Glomerular visceral epithelial cell (primary cell): Measurements from ENCODE around the gene KYNU.
"Not testable (repeated sequence)": the region's sequence is repeated elsewhere in the genome, so short reads cannot be mapped to it uniquely, and the experiment has no call there.

ENCODE experiments used
- DNase-seq: peaks from one replicate; pipeline ENCODE4 v3.0.0-alpha.2; 2016; ENCODE audit errors: extremely low spot score

Gene KYNU

GRCh38 chr2:142877216-142877838 is at the start of gene KYNU:
Gene KYNU, plus strand, starts transcription at chr2:142877664. Its CDS starts 7,704 bp downstream, at chr2:142885368.
- peak; percentile 25 for DNase-seq

- DNase-seq = peak; percentile 50
Measured at GRCh38 chr2:142834021-142834420, 43.4 kb upstream of the KYNU start.

- no peak for DNase-seq
Measured at GRCh38 chr2:142840436-142840835, 37.0 kb upstream of the KYNU start.

GRCh38 chr2:142841788-142842187 is 35.7 kb upstream of the KYNU start:
- DNase-seq = no peak

- DNase-seq = no peak
Measured at GRCh38 chr2:142842369-142842768, 35.1 kb upstream of the KYNU start.

GRCh38 chr2:142843731-142844130 is 33.7 kb upstream of the KYNU start:
- no peak for DNase-seq

GRCh38 chr2:142848023-142848606 is 29.3 kb upstream of the KYNU start:
- no peak for DNase-seq

- peak; percentile 8 for DNase-seq
Measured at GRCh38 chr2:142849820-142850219, 27.6 kb upstream of the KYNU start.

- no peak for DNase-seq
Measured at GRCh38 chr2:142853912-142854311, 23.6 kb upstream of the KYNU start.

GRCh38 chr2:142857256-142858164 is 20.0 kb upstream of the KYNU start:
- no peak for DNase-seq

- no peak for DNase-seq
Measured at GRCh38 chr2:142858961-142859360, 18.5 kb upstream of the KYNU start.

GRCh38 chr2:142862299-142862698 is 15.2 kb upstream of the KYNU start:
- no peak for DNase-seq

- DNase-seq = no peak
Measured at GRCh38 chr2:142862847-142863246, 14.6 kb upstream of the KYNU start.

- no peak for DNase-seq
Measured at GRCh38 chr2:142863485-142863961, 13.9 kb upstream of the KYNU start.

GRCh38 chr2:142864605-142865004 is 12.9 kb upstream of the KYNU start:
- not testable (repeated sequence) for DNase-seq

- DNase-seq = no peak
Measured at GRCh38 chr2:142865924-142866323, 11.5 kb upstream of the KYNU start.

GRCh38 chr2:142866426-142866825 is 11.0 kb upstream of the KYNU start:
- DNase-seq = no peak

GRCh38 chr2:142867136-142867535 is 10.3 kb upstream of the KYNU start:
- DNase-seq = no peak

- peak; percentile 19 for DNase-seq
Measured at GRCh38 chr2:142868229-142868762, 9.2 kb upstream of the KYNU start.

GRCh38 chr2:142869065-142869460 is 8.4 kb upstream of the KYNU start:
- not testable (repeated sequence) for DNase-seq

GRCh38 chr2:142869461-142870106 is 7.9 kb upstream of the KYNU start:
- no peak for DNase-seq

GRCh38 chr2:142870526-142870925 is 6.9 kb upstream of the KYNU start:
- no peak for DNase-seq
